ENCODE measurements around the gene TUBAL3.
A peak's percentile ranks its signal among the peaks of the same experiment; 100 is the strongest.

TUBAL3 gene

GRCh38 chr10:5373891-5374611 is 30.6 kb downstream of the TUBAL3 start:
- DNase-seq: no peak

GRCh38 chr10:5373307-5373706 is 31.3 kb downstream of the TUBAL3 start:
- no peak for DNase-seq

GRCh38 chr10:5370493-5371352 is 33.9 kb downstream of the TUBAL3 start:
- DNase-seq: no peak

- DNase-seq: no peak
Observed at GRCh38 chr10:5369362-5370158, 35.1 kb downstream of the TUBAL3 start.

- no peak for DNase-seq
Observed at GRCh38 chr10:5365928-5366327, 38.7 kb downstream of the TUBAL3 start.

- DNase-seq: no peak
Observed at GRCh38 chr10:5364890-5365338, 39.7 kb downstream of the TUBAL3 start, which contains the start of gene UCN3. UCN3 (plus strand) TSS chr10:5364966; CDS start chr10:5373721, 8,755 bp downstream.

- no peak for DNase-seq
Observed at GRCh38 chr10:5364374-5364773, 40.3 kb downstream of the TUBAL3 start.

- no peak for DNase-seq
Observed at GRCh38 chr10:5362873-5363272, 41.8 kb downstream of the TUBAL3 start.

- no peak for DNase-seq
Observed at GRCh38 chr10:5361966-5362365, 42.7 kb downstream of the TUBAL3 start.

GRCh38 chr10:5360318-5360915 is 44.2 kb downstream of the TUBAL3 start:
- DNase-seq: no peak

GRCh38 chr10:5356302-5356763 is 48.3 kb downstream of the TUBAL3 start:
- peak; percentile 34 for DNase-seq

GRCh38 chr10:5355594-5356301 is 48.9 kb downstream of the TUBAL3 start:
- DNase-seq: no peak

GRCh38 chr10:5354068-5354467 is 50.6 kb downstream of the TUBAL3 start:
- DNase-seq: peak; percentile 2

GRCh38 chr10:5349362-5349761 is 55.3 kb downstream of the TUBAL3 start:
- no peak for DNase-seq

- no peak for DNase-seq
Observed at GRCh38 chr10:5346881-5347280, 57.7 kb downstream of the TUBAL3 start.

- DNase-seq: no peak
Observed at GRCh38 chr10:5344746-5345145, 59.9 kb downstream of the TUBAL3 start.

- no peak for DNase-seq
Observed at GRCh38 chr10:5343979-5344378, 60.6 kb downstream of the TUBAL3 start.

GRCh38 chr10:5343561-5343960 is 61.1 kb downstream of the TUBAL3 start:
- no peak for DNase-seq
